Transverse colon (tissue), 4 donors: Measurements from ENCODE around the gene C10orf105.

ENCODE experiments used
- CTCF ChIP-seq, 5 experiments: fragments of 200-600 bp in 3 of 5; fragments of 450-650 bp in 2 of 5; sonication (generic) in 3 of 5; IDR thresholded peaks; 1 replicate in 2 of 5; 2 replicates in 3 of 5; pipeline ENCODE4 v1.5.1; 2016 to 2017; ENCODE audit warnings: antibody characterized with exemption in 5 of 5, inconsistent platforms in 3 of 5, mild to moderate bottlenecking in 2 of 5, moderate library complexity in 1 of 5
- POLR2AphosphoS5 ChIP-seq, 3 donors: sonication (generic); formaldehyde crosslinking; IDR thresholded peaks; one replicate each; pipeline ENCODE4 v1.6.1; 2016; ENCODE audit warnings: antibody characterized with exemption in 3 of 3

DNA sequence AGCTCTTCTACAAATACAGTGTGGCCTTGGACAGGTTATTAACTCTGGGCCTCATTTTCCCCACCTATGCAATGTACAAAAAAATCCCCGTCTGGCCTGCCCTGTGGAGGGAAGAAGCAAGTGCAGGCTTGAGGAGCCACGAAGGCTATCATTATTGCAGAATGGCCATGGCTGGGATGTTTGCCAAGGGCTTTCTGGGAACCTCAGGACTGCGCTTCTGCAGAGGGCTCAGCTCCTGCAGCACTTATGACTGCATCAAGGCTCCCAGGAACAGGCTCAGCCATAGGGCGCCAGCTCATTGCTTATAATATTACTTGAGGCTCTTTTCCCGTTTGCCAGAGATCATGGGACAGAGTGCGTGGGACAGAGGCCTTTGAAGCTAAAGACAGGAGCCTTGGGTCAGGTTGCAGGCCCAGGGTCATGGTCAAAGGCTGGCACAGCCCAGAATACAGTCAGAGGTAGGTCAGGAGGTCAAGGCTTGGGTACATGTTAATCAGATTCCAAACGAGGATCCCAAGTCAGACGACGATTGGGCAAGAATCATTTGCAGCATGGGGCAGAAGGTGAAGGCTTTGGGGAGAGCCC is 20.6 kb upstream of the C10orf105 start:
- TF ChIP-seq CTCF (IDR thresholded peaks at IDR 0.05) = peak in 1 of 5 experiments; percentile 13
- no peak for TF ChIP-seq POLR2AphosphoS5 (IDR thresholded peaks at IDR 0.05)
